B cell (primary cell): ENCODE results near the gene PICK1.

ENCODE experiments used
- EZH2 ChIP-seq: IDR thresholded peaks from 2 replicates; pipeline ENCODE4 v1.6.1; 2012; ENCODE audit warnings: borderline replicate concordance, low read depth, mild to moderate bottlenecking, moderate library complexity, low read length; ENCODE audit not compliant: insufficient read depth, poor library complexity, severe bottlenecking
- TF ChIP-seq, protein P1 (sequence below): fragments of 200-600 bp; IDR thresholded peaks from one replicate; pipeline ENCODE4 v1.8.0; 2022; ENCODE audit warnings: antibody characterized with exemption, mild to moderate bottlenecking

DNA sequence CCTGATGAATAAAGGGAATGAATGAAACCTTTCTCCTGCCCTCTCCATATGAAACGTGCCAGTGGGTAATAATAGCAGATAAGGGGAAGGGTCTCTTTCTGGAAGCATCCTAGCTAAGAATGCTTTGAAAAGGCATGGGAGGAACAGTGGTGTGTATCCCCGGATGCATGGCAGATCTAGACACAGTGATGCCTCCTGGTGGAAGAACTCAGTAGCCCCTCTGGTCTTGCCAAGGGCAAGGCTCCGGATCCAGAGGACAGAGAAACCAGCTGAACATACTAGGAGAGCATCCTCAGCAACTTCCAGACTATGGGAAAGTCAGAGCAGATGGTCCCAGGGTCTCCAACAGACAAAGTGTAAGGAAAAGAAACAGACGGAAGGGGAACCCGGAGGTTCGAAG, 46.9 kb downstream of the PICK1 start:
- TF ChIP-seq, protein P1, sequence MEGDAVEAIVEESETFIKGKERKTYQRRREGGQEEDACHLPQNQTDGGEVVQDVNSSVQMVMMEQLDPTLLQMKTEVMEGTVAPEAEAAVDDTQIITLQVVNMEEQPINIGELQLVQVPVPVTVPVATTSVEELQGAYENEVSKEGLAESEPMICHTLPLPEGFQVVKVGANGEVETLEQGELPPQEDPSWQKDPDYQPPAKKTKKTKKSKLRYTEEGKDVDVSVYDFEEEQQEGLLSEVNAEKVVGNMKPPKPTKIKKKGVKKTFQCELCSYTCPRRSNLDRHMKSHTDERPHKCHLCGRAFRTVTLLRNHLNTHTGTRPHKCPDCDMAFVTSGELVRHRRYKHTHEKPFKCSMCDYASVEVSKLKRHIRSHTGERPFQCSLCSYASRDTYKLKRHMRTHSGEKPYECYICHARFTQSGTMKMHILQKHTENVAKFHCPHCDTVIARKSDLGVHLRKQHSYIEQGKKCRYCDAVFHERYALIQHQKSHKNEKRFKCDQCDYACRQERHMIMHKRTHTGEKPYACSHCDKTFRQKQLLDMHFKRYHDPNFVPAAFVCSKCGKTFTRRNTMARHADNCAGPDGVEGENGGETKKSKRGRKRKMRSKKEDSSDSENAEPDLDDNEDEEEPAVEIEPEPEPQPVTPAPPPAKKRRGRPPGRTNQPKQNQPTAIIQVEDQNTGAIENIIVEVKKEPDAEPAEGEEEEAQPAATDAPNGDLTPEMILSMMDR = no peak
- no peak for TF ChIP-seq EZH2
